KMS-11 (cell line): ENCODE measurements around the gene PRSS33.

Source experiments
- H2AFZ ChIP-seq: fragments of 200-600 bp; sonication (generic); 2 replicates; pipeline ENCODE4 v1.6.1; 2016; ENCODE audit warnings: antibody characterized with exemption, mixed run types, low read depth
- H3K27ac ChIP-seq: fragments of 200-600 bp; sonication (generic); 2 replicates; pipeline ENCODE4 v1.6.1; 2016; ENCODE audit warnings: mild to moderate bottlenecking, mixed run types
- H3K27me3 ChIP-seq: fragments of 200-600 bp; sonication (generic); 2 replicates; pipeline ENCODE4 v1.6.1; 2017; ENCODE audit warnings: mild to moderate bottlenecking, low read depth, mixed run types, moderate library complexity; ENCODE audit not compliant: insufficient read depth
- H3K36me3 ChIP-seq: fragments of 200-600 bp; sonication (generic); 2 replicates; pipeline ENCODE4 v1.6.1; 2017; ENCODE audit warnings: mild to moderate bottlenecking, mixed run types; ENCODE audit not compliant: insufficient read depth
- H3K4me1 ChIP-seq: fragments of 200-600 bp; sonication (generic); 2 replicates; pipeline ENCODE4 v1.6.1; 2016; ENCODE audit warnings: mild to moderate bottlenecking, low read depth, mixed run types; ENCODE audit not compliant: poor library complexity, severe bottlenecking
- H3K4me2 ChIP-seq: fragments of 200-600 bp; sonication (generic); 2 replicates; pipeline ENCODE4 v1.7.0; 2016; ENCODE audit warnings: mild to moderate bottlenecking, mixed run types
- H3K4me3 ChIP-seq: fragments of 200-600 bp; sonication (generic); IDR thresholded peaks from 2 replicates; pipeline ENCODE4 v1.6.1; 2017; ENCODE audit warnings: low read depth, low read length, mixed read lengths; ENCODE audit not compliant: insufficient read depth
- H3K79me2 ChIP-seq: fragments of 200-600 bp; sonication (generic); 2 replicates; pipeline ENCODE4 v1.6.1; 2016; ENCODE audit warnings: low read depth, mixed run types; ENCODE audit not compliant: insufficient read depth
- H3K9ac ChIP-seq: fragments of 200-600 bp; sonication (generic); 2 replicates; pipeline ENCODE4 v1.6.1; 2016; ENCODE audit warnings: mild to moderate bottlenecking, mixed run types
- H4K20me1 ChIP-seq: fragments of 200-600 bp; sonication (generic); 2 replicates; pipeline ENCODE4 v1.6.1; 2016; ENCODE audit warnings: mild to moderate bottlenecking, mixed run types; ENCODE audit not compliant: insufficient read depth
- CTCF ChIP-seq: fragments of 200-600 bp; sonication (generic); conservative IDR thresholded peaks from 2 replicates; pipeline ENCODE4 v1.6.1; 2017; ENCODE audit warnings: low read depth, mild to moderate bottlenecking, antibody characterized with exemption, low read length, moderate library complexity, mixed read lengths

PRSS33 gene

GRCh38 chr16:2749936-2750335 is 37.4 kb downstream of the PRSS33 start:
- H3K27me3 ChIP-seq, result 0 out of 2 replicates have a peak, but pooled peaks cover 4% of the 10 kb centered on the region
- H2AFZ ChIP-seq, result no peak overlapping the region
- H3K27ac ChIP-seq, result no peak overlapping the region
- H3K36me3 ChIP-seq, result no peaks in the 10 kb centered on the region; the same call in 1 of the 2 replicates
- peaks cover 20% of the 10 kb centered on the region for H3K4me1 ChIP-seq
- peaks cover 21% of the 10 kb centered on the region for H3K79me2 ChIP-seq
- no peak for TF ChIP-seq CTCF
- H3K9ac ChIP-seq, result no peak overlapping the region
- no peak overlapping the region for H3K4me2 ChIP-seq
- no peak overlapping the region for H3K4me3 ChIP-seq
- peaks cover 15% of the 10 kb centered on the region for H4K20me1 ChIP-seq

DNA sequence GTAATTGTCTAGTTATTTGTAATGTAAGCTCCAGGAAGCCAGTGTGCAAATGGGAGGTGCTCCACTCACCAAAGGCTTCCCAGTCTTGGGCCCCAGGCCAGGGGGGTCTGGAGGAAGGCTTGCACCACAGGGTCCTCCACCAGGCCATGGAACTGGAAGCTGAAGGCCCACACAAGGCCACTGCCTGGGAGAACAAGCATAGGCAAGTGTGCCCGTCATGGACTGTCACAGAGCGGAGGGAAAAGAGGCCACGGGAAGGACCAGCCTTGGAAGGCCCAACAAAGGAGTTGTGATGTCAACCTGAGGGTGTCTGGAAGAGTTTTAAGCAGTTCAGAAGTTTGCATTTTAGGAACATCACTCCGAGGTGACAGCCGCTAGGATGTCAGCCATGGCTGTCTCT is 37.9 kb downstream of the PRSS33 start:
- no peak overlapping the region for H3K4me3 ChIP-seq
- H2AFZ ChIP-seq, result no peak overlapping the region
- TF ChIP-seq CTCF, result no peak
- peaks cover 16% of the 10 kb centered on the region for H3K79me2 ChIP-seq
- no peak overlapping the region for H3K4me2 ChIP-seq
- no peaks in the 10 kb centered on the region; the same call in 1 of the 2 replicates for H3K36me3 ChIP-seq
- peaks cover 11% of the 10 kb centered on the region for H4K20me1 ChIP-seq
- no peak overlapping the region for H3K9ac ChIP-seq
- 0 out of 2 replicates have a peak, but pooled peaks cover 4% of the 10 kb centered on the region for H3K27me3 ChIP-seq
- H3K27ac ChIP-seq, result no peak overlapping the region
- H3K4me1 ChIP-seq, result peaks cover 15% of the 10 kb centered on the region

- Histone ChIP-seq H3K4me3 (no peak overlapping the region), H3K4me2 (no peak overlapping the region), H4K20me1 (peaks cover 5% of the 10 kb centered on the region), H2AFZ (no peak overlapping the region), H3K27me3 (0 out of 2 replicates have a peak, but pooled peaks cover 4% of the 10 kb centered on the region), H3K4me1 (peaks cover 10% of the 10 kb centered on the region), H3K36me3 (no peaks in the 10 kb centered on the region), H3K27ac (no peak overlapping the region), H3K79me2 (peaks cover 10% of the 10 kb centered on the region), H3K9ac (no peak overlapping the region)
- no peak for TF ChIP-seq CTCF
Measured at GRCh38 chr16:2748757-2749455, 38.5 kb downstream of the PRSS33 start.

DNA sequence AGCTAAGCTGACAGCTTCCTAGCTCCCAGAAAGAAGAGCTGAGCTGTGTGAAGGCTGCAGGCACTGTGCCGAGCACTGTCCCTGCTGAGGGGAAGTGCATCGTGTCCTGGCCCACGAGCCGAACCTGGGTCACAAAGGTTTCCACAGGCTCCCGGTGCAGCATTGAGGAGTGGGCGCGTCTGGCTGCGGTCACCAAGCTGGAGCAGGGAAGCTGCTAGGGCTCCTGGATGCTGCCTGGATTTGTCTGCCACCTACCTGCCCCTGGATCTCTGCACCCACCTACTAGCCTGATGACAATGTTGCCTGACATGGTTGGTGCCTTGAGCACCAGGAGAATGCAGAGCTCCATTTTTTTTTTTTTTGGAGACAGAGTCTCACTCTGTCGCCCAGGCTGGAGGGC is 41.4 kb downstream of the PRSS33 start:
- H3K9ac ChIP-seq, result no peak overlapping the region
- no peaks in the 10 kb centered on the region for H4K20me1 ChIP-seq
- no peak overlapping the region for H3K4me3 ChIP-seq
- H3K79me2 ChIP-seq, result no peaks in the 10 kb centered on the region; the same call in 1 of the 2 replicates
- TF ChIP-seq CTCF, result no peak
- no peak overlapping the region for H2AFZ ChIP-seq
- 0 out of 2 replicates have a peak, but pooled peaks cover 4% of the 10 kb centered on the region for H3K27me3 ChIP-seq
- no peak overlapping the region for H3K27ac ChIP-seq
- no peaks in the 10 kb centered on the region for H3K36me3 ChIP-seq
- H3K4me1 ChIP-seq, result no peaks in the 10 kb centered on the region
- H3K4me2 ChIP-seq, result no peak overlapping the region
